ENCODE data around the gene BCL11A.

The BCL11A gene

DNA sequence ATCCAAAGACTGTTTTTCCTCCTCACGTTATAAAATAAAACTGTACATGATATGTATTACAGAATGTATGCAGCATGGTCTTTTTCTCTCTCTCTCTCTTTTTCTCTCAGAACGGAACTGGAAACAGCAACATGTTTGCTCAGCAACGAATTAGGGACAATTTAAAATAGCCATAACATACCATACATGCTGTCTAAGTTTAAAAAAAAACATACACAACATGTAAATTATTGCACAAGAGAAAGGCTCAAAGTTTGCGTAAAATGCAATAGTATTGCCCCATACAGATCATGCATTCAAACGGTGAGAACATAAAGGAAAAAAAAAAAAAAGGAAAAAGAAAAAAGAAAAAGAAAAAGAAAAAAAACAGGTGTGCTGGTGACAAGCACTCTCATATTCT, 93.6 kb downstream of the BCL11A start:
- Histone ChIP-seq H3K27ac (ENCODE audit: low read depth, low read length) (no peak overlapping the region), H3K4me3 (ENCODE audit: low read depth in 1 of 2, low read length in 2 of 2) (no peak overlapping the region), H3K9me3 (ENCODE audit: control insufficient read depth in 1 of 2, low read length in 2 of 2) (no peaks in the 10 kb centered on the region)

DNA sequence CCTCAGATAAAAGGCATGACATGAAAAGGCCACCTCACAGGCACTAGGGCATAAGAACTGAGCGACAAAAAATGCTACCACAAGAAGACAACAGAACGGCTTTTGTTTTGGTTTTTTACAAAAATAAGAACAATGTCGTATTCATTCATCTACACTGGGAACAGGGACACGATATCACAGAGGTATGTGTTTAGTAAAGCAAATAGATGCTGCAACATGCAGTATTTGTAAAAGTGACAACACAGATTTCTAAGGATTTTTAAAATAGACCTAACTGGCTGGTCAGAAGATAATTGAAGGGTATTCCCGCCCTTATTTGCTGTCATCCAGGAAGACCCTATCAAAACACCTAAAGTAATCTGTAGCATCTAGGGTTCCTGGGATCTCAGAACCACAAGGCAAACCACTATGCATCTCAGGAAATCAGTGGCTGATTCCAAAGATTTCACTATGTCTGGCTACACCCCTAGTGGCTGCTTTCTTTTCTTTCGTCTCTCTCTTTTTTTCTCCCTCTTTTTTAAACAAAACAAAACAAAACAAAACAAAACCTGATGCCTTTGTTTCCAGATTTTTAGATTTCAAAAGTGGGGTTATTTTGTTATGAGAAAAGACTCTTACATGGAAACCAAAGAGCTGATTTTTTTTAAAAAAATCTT, 97.2 kb downstream of the BCL11A start:
- H3K9me3 ChIP-seq (ENCODE audit: control insufficient read depth in 1 of 2, low read length in 2 of 2), result no peaks in the 10 kb centered on the region
- H3K36me3 ChIP-seq (ENCODE audit: control insufficient read depth in 1 of 2, insufficient read depth in 2 of 2, low read length in 2 of 2), result peaks cover 5 to 10% of the 10 kb centered on the region in 2 donors
- no peak overlapping the region for H3K27ac ChIP-seq (ENCODE audit: low read depth, low read length)
- H3K4me3 ChIP-seq (ENCODE audit: low read depth in 1 of 2, low read length in 2 of 2), result no peak overlapping the region
- no peak overlapping the region for H3K9ac ChIP-seq (ENCODE audit: low read depth in 1 of 2, low read length in 2 of 2)
- no peaks in the 10 kb centered on the region for H3K4me1 ChIP-seq (ENCODE audit: control insufficient read depth in 1 of 2, insufficient read depth in 2 of 2, low read length in 2 of 2)
- H3K27me3 ChIP-seq (ENCODE audit: control insufficient read depth in 1 of 2, insufficient read depth in 2 of 2, low read length in 2 of 2), result no peaks in the 10 kb centered on the region

More for the DNA sequence above, 93.6 kb downstream of the BCL11A start:
- H3K9ac ChIP-seq (ENCODE audit: low read depth in 1 of 2, low read length in 2 of 2), result no peak overlapping the region
- no peaks in the 10 kb centered on the region for H3K27me3 ChIP-seq (ENCODE audit: control insufficient read depth in 1 of 2, insufficient read depth in 2 of 2, low read length in 2 of 2)
- peaks cover 12 to 21% of the 10 kb centered on the region in 2 donors for H3K36me3 ChIP-seq (ENCODE audit: control insufficient read depth in 1 of 2, insufficient read depth in 2 of 2, low read length in 2 of 2)
- no peaks in the 10 kb centered on the region for H3K4me1 ChIP-seq (ENCODE audit: control insufficient read depth in 1 of 2, insufficient read depth in 2 of 2, low read length in 2 of 2)

DNA sequence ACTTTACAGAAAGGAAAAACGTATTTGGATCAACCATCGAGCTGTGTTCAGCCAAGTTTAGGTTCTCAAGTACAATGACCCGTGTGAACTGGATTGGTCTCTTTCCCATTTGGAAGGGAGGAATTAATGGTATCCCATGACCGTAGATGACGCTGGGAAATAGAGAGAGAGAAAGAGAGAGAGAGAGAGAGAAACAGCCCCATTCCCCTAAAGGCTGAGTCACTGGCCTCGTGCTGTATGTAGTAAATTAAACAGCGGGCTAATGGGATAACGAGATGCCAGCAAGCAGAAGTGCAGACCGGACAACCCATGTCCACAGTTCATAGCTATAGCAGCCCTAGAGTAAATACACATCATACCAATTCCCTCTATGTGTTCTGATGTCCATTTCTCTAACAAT, 99.6 kb downstream of the BCL11A start:
- no peaks in the 10 kb centered on the region for H3K27me3 ChIP-seq (ENCODE audit: control insufficient read depth in 1 of 2, insufficient read depth in 2 of 2, low read length in 2 of 2)
- H3K9ac ChIP-seq (ENCODE audit: low read depth in 1 of 2, low read length in 2 of 2), result no peak overlapping the region
- H3K36me3 ChIP-seq (ENCODE audit: control insufficient read depth in 1 of 2, insufficient read depth in 2 of 2, low read length in 2 of 2), result no peaks in the 10 kb centered on the region
- no peak overlapping the region for H3K27ac ChIP-seq (ENCODE audit: low read depth, low read length)
- H3K4me1 ChIP-seq (ENCODE audit: control insufficient read depth in 1 of 2, insufficient read depth in 2 of 2, low read length in 2 of 2), result no peaks in the 10 kb centered on the region
- H3K4me3 ChIP-seq (ENCODE audit: low read depth in 1 of 2, low read length in 2 of 2), result no peak overlapping the region
- H3K9me3 ChIP-seq (ENCODE audit: control insufficient read depth in 1 of 2, low read length in 2 of 2), result no peaks in the 10 kb centered on the region

DNA sequence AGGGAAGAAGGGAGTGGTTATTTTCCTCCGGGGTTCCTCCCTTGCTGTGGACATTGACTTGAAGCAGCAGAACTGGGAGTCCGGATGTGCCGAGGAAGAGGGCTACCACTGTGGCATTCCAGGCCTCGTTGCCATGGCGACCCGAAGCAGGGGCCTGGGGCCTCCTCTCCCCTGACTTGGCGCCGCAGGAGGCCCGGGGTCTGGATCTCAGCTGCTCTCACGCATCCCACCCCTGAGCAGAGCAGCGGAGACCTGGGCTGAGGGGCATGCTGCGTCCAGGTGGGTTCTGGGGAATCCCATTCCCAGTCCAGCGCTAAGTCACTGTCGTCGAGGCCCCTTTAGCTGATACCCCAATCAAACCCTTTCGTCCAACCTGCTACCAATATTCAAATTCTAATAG, 100.2 kb downstream of the BCL11A start:
- Histone ChIP-seq H3K9ac (ENCODE audit: low read depth in 1 of 2, low read length in 2 of 2) (no peak overlapping the region), H3K4me1 (ENCODE audit: control insufficient read depth in 1 of 2, insufficient read depth in 2 of 2, low read length in 2 of 2) (no peaks in the 10 kb centered on the region), H3K27me3 (ENCODE audit: control insufficient read depth in 1 of 2, insufficient read depth in 2 of 2, low read length in 2 of 2) (no peaks in the 10 kb centered on the region)

DNA sequence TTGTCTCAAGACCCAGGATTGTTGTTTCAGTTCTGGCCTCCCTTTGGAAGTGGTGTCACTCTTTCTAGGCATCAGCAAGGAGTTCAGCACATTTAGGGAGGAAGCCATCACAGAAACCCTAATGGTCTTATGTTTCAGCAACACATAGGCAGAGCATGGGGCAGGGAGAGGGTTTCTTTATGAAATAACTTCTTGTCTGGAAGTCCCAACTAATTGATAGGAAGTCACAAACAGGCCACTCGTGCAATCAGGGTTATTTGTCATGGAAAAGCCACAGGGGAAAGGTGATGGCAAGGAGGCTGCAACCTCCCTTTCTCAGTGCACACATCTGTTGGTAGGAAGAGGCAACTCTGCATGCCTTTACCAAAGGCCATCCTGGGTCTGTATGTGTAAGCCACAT, 103.0 kb downstream of the BCL11A start:
- Histone ChIP-seq H3K36me3 (ENCODE audit: control insufficient read depth in 1 of 2, insufficient read depth in 2 of 2, low read length in 2 of 2) (no peaks in the 10 kb centered on the region), H3K4me1 (ENCODE audit: control insufficient read depth in 1 of 2, insufficient read depth in 2 of 2, low read length in 2 of 2) (no peaks in the 10 kb centered on the region), H3K4me3 (ENCODE audit: low read depth in 1 of 2, low read length in 2 of 2) (no peak overlapping the region), H3K9me3 (ENCODE audit: control insufficient read depth in 1 of 2, low read length in 2 of 2) (no peaks in the 10 kb centered on the region), H3K27me3 (ENCODE audit: control insufficient read depth in 1 of 2, insufficient read depth in 2 of 2, low read length in 2 of 2) (no peaks in the 10 kb centered on the region), H3K27ac (ENCODE audit: low read depth, low read length) (no peak overlapping the region), H3K9ac (ENCODE audit: low read depth in 1 of 2, low read length in 2 of 2) (no peak overlapping the region)

More for the DNA sequence above, 100.2 kb downstream of the BCL11A start:
- Histone ChIP-seq H3K36me3 (ENCODE audit: control insufficient read depth in 1 of 2, insufficient read depth in 2 of 2, low read length in 2 of 2) (no peaks in the 10 kb centered on the region), H3K27ac (ENCODE audit: low read depth, low read length) (no peak overlapping the region), H3K4me3 (ENCODE audit: low read depth in 1 of 2, low read length in 2 of 2) (no peak overlapping the region), H3K9me3 (ENCODE audit: control insufficient read depth in 1 of 2, low read length in 2 of 2) (no peaks in the 10 kb centered on the region)

DNA sequence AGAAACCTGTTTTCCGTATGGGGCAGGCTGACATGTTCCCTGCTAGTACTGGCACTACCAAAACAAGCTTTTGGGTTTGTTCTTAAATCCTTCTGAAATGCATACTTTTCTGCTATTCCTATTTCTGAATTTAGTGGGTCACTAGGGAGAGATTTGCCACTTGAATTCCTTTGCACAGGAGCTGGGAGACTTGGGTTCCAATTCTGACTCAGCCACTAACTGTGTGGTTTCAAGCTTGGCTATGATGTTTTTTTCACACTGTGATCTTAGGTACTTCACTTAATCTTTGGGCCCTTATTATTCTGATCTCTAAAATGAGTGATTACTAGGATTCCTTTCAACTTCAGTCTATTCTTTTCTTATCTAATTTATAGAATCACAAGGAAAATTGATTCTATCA, 105.5 kb downstream of the BCL11A start:
- Histone ChIP-seq H3K27me3 (ENCODE audit: control insufficient read depth in 1 of 2, insufficient read depth in 2 of 2, low read length in 2 of 2) (no peaks in the 10 kb centered on the region), H3K27ac (ENCODE audit: low read depth, low read length) (no peak overlapping the region), H3K36me3 (ENCODE audit: control insufficient read depth in 1 of 2, insufficient read depth in 2 of 2, low read length in 2 of 2) (no peaks in the 10 kb centered on the region), H3K9ac (ENCODE audit: low read depth in 1 of 2, low read length in 2 of 2) (no peak overlapping the region), H3K4me3 (ENCODE audit: low read depth in 1 of 2, low read length in 2 of 2) (no peak overlapping the region), H3K9me3 (ENCODE audit: control insufficient read depth in 1 of 2, low read length in 2 of 2) (no peaks in the 10 kb centered on the region), H3K4me1 (ENCODE audit: control insufficient read depth in 1 of 2, insufficient read depth in 2 of 2, low read length in 2 of 2) (peaks cover 0 to 3% of the 10 kb centered on the region in 2 donors)

DNA sequence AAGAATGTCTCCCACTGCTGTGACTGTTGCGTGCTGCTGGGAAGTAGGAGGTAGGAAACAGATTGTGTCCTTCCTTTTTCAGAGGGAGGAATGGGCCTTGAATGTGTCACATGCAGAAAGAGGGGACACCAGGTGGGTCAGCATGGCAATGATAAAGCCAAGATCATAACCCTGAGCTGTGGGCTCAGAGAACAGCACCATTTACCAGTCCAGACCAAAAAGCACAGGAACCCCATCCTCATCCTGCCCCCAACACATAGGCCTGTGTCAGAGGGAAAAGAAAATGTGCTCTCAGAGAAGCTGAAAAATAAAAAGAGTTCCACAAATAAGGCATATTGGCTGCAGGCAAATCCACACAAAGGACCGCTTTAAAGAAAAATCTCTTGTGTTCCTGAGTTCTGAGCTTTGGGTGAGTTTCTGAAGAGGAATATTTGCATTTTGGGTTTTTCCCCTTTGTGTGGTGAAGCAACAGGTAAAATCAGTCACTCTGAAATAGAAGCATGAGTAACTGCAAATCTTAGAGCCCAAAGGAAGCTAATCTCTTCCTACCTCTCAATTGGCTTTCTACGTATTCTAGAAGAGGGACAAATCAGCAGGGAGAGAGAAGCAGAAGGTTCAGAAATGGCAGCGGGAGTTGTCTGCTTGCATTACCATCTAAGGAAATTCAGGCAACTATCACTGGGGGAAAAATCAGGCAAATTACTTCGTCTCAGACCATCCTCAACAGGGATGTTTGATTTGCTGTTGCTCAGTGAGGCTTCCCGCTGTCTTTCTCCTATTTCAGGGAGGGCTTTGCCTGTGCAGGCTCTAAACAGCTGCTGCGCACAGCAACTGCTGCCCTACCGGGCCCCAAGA, 106.8 kb downstream of the BCL11A start:
- Histone ChIP-seq H3K27me3 (ENCODE audit: control insufficient read depth in 1 of 2, insufficient read depth in 2 of 2, low read length in 2 of 2) (no peaks in the 10 kb centered on the region), H3K4me1 (ENCODE audit: control insufficient read depth in 1 of 2, insufficient read depth in 2 of 2, low read length in 2 of 2) (peaks cover 0 to 3% of the 10 kb centered on the region in 2 donors), H3K4me3 (ENCODE audit: low read depth in 1 of 2, low read length in 2 of 2) (no peak overlapping the region), H3K9me3 (ENCODE audit: control insufficient read depth in 1 of 2, low read length in 2 of 2) (no peaks in the 10 kb centered on the region), H3K36me3 (ENCODE audit: control insufficient read depth in 1 of 2, insufficient read depth in 2 of 2, low read length in 2 of 2) (no peaks in the 10 kb centered on the region), H3K27ac (ENCODE audit: low read depth, low read length) (no peak overlapping the region), H3K9ac (ENCODE audit: low read depth in 1 of 2, low read length in 2 of 2) (no peak overlapping the region)

DNA sequence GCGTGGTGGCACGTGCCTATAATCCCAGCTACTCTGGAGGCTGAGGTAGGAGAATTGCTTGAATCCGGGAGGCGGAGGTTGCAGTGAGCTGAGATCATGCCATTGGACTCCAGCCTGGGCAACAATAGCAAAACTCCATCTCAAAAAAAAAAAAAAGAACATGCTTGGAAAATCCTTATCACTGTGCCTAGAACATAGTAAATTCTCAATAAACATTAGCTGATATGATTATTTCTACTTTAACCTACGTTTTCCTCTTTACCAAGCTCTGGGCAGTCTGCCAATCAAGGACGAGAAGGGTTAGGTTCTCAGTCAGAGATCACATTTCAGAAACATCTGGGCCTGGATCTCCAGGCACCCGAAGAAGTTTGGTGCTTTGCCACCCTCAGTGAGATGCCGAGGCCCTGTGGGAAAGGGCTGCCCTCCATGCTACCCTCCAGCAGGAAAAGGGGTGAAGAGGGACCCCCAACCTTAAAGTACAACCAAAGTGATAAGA, 107.7 kb downstream of the BCL11A start:
- Histone ChIP-seq H3K4me3 (ENCODE audit: low read depth in 1 of 2, low read length in 2 of 2) (no peak overlapping the region), H3K27ac (ENCODE audit: low read depth, low read length) (no peak overlapping the region), H3K9ac (ENCODE audit: low read depth in 1 of 2, low read length in 2 of 2) (no peak overlapping the region), H3K9me3 (ENCODE audit: control insufficient read depth in 1 of 2, low read length in 2 of 2) (no peaks in the 10 kb centered on the region), H3K4me1 (ENCODE audit: control insufficient read depth in 1 of 2, insufficient read depth in 2 of 2, low read length in 2 of 2) (peaks cover 0 to 3% of the 10 kb centered on the region in 2 donors), H3K27me3 (ENCODE audit: control insufficient read depth in 1 of 2, insufficient read depth in 2 of 2, low read length in 2 of 2) (no peaks in the 10 kb centered on the region), H3K36me3 (ENCODE audit: control insufficient read depth in 1 of 2, insufficient read depth in 2 of 2, low read length in 2 of 2) (no peaks in the 10 kb centered on the region)

DNA sequence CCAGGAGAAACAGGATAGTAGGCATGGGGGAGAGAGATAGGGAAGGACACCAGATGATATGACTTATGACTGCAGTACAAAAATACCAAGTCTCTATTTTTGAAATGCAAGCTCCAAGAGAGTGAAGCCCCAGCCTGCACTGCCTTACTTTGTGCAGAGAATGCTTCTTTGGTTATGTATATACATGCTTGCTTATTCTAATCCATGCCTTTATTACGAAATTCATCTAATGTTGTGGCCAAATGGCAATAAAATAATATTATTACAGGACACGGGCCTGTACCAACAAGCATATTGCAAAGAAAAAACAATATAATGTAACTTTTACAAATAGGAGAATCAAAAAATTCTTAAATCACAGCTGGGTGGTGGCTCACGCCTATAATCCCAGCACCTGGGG, 110.8 kb downstream of the BCL11A start:
- Histone ChIP-seq H3K27me3 (ENCODE audit: control insufficient read depth in 1 of 2, insufficient read depth in 2 of 2, low read length in 2 of 2) (no peaks in the 10 kb centered on the region), H3K4me1 (ENCODE audit: control insufficient read depth in 1 of 2, insufficient read depth in 2 of 2, low read length in 2 of 2) (peaks cover 17 to 23% of the 10 kb centered on the region in 2 donors)

DNA sequence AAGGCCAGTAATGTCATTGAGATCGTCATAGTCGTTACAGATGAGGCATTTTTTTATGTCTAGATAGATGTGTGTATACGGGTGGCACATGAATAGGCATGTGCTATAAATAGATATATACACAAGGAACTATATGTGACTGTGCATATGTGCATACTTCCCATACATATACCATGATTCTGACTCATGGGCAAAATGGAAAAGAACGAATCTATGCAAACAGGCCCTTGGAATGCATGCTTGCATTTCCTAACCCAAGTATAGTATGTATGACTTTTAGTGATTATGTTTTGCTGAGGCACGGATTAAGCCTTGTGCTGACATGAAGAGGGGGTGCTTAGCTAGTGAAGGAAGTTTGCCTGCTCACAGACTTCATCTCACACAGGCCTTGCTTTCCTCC, 111.7 kb downstream of the BCL11A start:
- Histone ChIP-seq H3K4me3 (ENCODE audit: low read depth in 1 of 2, low read length in 2 of 2) (no peak overlapping the region), H3K36me3 (ENCODE audit: control insufficient read depth in 1 of 2, insufficient read depth in 2 of 2, low read length in 2 of 2) (no peaks in the 10 kb centered on the region), H3K9ac (ENCODE audit: low read depth in 1 of 2, low read length in 2 of 2) (no peak overlapping the region), H3K4me1 (ENCODE audit: control insufficient read depth in 1 of 2, insufficient read depth in 2 of 2, low read length in 2 of 2) (peaks cover 17 to 23% of the 10 kb centered on the region in 2 donors), H3K27me3 (ENCODE audit: control insufficient read depth in 1 of 2, insufficient read depth in 2 of 2, low read length in 2 of 2) (no peaks in the 10 kb centered on the region), H3K27ac (ENCODE audit: low read depth, low read length) (no peak overlapping the region), H3K9me3 (ENCODE audit: control insufficient read depth in 1 of 2, low read length in 2 of 2) (no peaks in the 10 kb centered on the region)

More for the DNA sequence above, 110.8 kb downstream of the BCL11A start:
- H3K9me3 ChIP-seq (ENCODE audit: control insufficient read depth in 1 of 2, low read length in 2 of 2), result no peaks in the 10 kb centered on the region
- no peak overlapping the region for H3K4me3 ChIP-seq (ENCODE audit: low read depth in 1 of 2, low read length in 2 of 2)
- no peaks in the 10 kb centered on the region for H3K36me3 ChIP-seq (ENCODE audit: control insufficient read depth in 1 of 2, insufficient read depth in 2 of 2, low read length in 2 of 2)
- H3K27ac ChIP-seq (ENCODE audit: low read depth, low read length), result no peak overlapping the region
- H3K9ac ChIP-seq (ENCODE audit: low read depth in 1 of 2, low read length in 2 of 2), result no peak overlapping the region

Data from duodenal mucosa (tissue), 2 donors.